Measurements from ENCODE around the gene NDUFS6.

GRCh38 chr5:1786621-1787471, 14.4 kb upstream of the NDUFS6 start:
- TF ChIP-seq CTCF (IDR thresholded peaks at IDR 0.05) (no peak), POLR2A (IDR thresholded peaks at IDR 0.05) (no peak)

Measured in upper lobe of left lung (tissue), 4 donors.